HUES6 (cell line): ENCODE results near the gene SSH2.
"Not testable (repeated sequence)": the region's sequence is repeated elsewhere in the genome, so short reads cannot be mapped to it uniquely, and the experiment has no call there.

Experiments used
- H3K27ac ChIP-seq: 2 replicates; pipeline ENCODE4 v1.7.0; 2013; ENCODE audit warnings: low read depth, mild to moderate bottlenecking, low read length, inconsistent platforms
- H3K27me3 ChIP-seq: 2 replicates; pipeline ENCODE4 v1.6.1; 2013; ENCODE audit warnings: low read length; ENCODE audit not compliant: control insufficient read depth, insufficient read depth
- H3K36me3 ChIP-seq: 2 replicates; pipeline ENCODE4 v1.6.1; 2013; ENCODE audit warnings: low read length; ENCODE audit not compliant: control insufficient read depth, insufficient read depth
- H3K4me1 ChIP-seq: 2 replicates; pipeline ENCODE4 v1.6.1; 2013; ENCODE audit warnings: low read length; ENCODE audit not compliant: control insufficient read depth, insufficient read depth
- H3K4me3 ChIP-seq: 2 replicates; pipeline ENCODE4 v1.5.1; 2013; ENCODE audit warnings: low read depth, low read length
- H3K9ac ChIP-seq: one replicate; pipeline ENCODE4 v1.6.1; 2013; ENCODE audit warnings: mild to moderate bottlenecking, low read length
- H3K9me3 ChIP-seq: 2 replicates; pipeline ENCODE4 v1.6.1; 2013; ENCODE audit warnings: low read depth, low read length; ENCODE audit not compliant: control insufficient read depth, insufficient read depth

SSH2 gene

DNA sequence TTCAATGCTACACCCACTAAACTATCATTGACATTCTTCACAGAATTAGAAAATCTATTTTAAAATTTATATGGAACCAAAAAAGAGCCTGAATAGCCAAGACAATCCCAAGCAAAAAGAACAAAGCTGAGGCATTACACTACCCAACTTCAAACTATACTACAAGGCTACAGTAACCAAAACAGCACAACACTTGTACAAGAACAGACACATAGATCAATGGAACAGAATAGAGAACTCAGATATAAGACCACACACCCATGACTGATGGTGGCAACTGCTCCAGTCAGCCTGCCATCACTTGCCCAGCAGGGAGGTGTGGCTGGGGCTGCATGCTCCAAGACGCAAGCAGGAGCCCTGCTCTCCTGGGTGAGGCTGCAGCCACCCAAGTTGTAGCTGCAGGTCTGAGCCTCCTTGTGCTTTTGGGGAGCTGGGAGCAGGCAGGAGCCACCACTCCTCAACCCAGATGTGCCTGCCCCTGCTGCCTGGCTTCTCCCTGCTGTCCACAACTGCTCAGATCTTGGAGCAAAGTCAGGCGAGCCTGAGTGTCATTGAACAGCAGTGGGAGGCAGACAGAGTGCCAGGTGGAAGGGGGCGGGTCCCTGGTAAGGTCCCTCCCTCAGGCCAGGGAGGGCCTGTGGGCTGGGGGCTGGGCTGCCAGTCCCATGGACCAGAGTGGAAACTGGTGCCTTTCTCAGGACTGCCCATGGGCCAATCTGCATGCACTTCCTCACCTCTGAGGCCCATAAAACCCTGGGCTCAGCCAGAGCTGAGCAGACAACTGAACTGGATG, 24.7 kb downstream of the SSH2 start:
- Histone ChIP-seq H3K9me3 (peaks cover 23% of the 10 kb centered on the region), H3K27me3 (no peaks in the 10 kb centered on the region), H3K4me1 (no peaks in the 10 kb centered on the region), H3K9ac (no peak overlapping the region), H3K27ac (no peak overlapping the region), H3K36me3 (no peaks in the 10 kb centered on the region), H3K4me3 (no peak overlapping the region)

DNA sequence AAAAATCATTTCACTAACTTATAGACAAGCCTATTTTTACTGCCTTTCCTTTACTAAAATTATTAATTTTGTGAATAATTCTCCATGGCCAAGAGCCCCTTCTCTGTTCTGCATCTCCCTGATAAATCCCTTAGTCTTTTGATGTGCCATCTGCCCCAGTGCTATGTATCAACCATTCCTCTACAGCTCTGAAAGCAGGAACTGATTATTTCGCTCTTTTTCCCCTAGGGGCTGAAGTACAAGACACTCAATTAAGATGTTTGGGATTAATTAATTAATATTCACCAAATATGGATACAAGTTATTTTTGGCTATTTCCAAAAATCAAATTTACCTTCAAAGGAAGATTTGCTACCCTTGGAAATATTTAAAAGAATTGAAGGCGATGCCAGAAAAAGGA, 26.6 kb downstream of the SSH2 start:
- Histone ChIP-seq H3K27ac (no peak overlapping the region), H3K9me3 (peaks cover 23% of the 10 kb centered on the region), H3K36me3 (no peaks in the 10 kb centered on the region), H3K4me1 (no peaks in the 10 kb centered on the region), H3K4me3 (no peak overlapping the region), H3K9ac (no peak overlapping the region), H3K27me3 (no peaks in the 10 kb centered on the region)

DNA sequence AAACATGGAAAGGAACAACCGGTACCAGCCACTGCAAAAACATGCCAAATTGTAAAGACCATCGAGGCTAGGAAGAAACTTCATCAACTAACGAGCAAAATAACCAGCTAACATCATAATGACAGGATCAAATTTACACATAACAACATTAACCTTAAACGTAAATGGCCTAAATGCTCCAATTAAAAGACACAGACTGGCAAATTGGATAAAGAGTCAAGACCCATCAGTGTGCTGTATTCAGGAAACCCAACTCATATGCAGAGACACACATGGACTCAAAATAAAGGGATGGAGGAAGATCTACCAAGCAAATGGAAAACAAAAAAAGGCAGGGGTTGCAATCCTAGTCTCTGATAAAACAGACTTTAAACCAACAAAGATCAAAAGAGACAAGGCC, 32.9 kb downstream of the SSH2 start:
- H3K4me3 ChIP-seq, H3K9ac ChIP-seq, H3K27me3 ChIP-seq: not testable (repeated sequence)

DNA sequence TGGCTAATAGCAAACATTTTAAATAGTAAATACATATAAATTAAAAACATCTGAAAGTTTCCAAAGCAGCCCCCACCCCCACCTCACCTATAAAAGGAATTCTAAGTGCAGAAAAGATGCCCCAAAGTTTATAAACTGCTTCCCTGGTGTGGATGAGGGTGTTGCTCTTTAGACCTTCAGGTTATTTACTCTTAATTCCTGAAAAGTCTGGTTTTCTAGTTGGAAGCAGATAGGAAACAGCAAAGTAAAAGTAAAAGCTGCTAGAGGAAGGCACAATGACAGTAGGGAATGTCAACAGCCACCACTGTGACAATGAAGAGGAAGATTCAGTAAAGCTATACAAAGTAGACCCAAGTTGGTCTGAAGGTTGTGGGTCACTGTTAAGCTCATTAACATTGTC, 37.8 kb downstream of the SSH2 start:
- Histone ChIP-seq H3K4me3 (no peak overlapping the region), H3K9ac (no peak overlapping the region), H3K36me3 (no peaks in the 10 kb centered on the region), H3K4me1 (no peaks in the 10 kb centered on the region), H3K9me3 (no peaks in the 10 kb centered on the region), H3K27me3 (no peaks in the 10 kb centered on the region), H3K27ac (no peak overlapping the region)

More for the DNA sequence above, 32.9 kb downstream of the SSH2 start:
- H3K27ac ChIP-seq, H3K36me3 ChIP-seq, H3K4me1 ChIP-seq, H3K9me3 ChIP-seq: not testable (repeated sequence)

DNA sequence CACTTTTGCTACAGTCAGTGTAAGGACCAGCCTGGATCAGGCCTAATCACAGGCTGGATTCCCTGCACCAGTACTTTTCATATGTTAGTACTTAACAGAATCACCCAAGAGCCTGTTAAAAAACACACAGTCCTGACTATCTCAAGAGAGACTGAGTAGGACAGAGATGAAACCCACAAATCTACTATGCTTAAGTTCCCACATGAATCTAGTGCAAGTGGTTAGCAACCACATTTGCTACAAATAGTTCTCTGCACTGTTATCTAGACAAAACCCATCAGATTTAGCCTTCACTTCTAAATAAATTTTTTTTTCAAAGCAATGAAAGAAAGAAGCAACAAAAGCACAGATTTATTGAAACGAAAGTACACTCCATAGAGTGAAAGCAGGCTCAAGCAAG, 38.9 kb downstream of the SSH2 start:
- H3K4me1 ChIP-seq = no peaks in the 10 kb centered on the region
- no peak overlapping the region for H3K4me3 ChIP-seq
- H3K27ac ChIP-seq = no peak overlapping the region
- H3K9me3 ChIP-seq = no peaks in the 10 kb centered on the region
- no peaks in the 10 kb centered on the region for H3K27me3 ChIP-seq
- no peaks in the 10 kb centered on the region for H3K36me3 ChIP-seq
- H3K9ac ChIP-seq = no peak overlapping the region

DNA sequence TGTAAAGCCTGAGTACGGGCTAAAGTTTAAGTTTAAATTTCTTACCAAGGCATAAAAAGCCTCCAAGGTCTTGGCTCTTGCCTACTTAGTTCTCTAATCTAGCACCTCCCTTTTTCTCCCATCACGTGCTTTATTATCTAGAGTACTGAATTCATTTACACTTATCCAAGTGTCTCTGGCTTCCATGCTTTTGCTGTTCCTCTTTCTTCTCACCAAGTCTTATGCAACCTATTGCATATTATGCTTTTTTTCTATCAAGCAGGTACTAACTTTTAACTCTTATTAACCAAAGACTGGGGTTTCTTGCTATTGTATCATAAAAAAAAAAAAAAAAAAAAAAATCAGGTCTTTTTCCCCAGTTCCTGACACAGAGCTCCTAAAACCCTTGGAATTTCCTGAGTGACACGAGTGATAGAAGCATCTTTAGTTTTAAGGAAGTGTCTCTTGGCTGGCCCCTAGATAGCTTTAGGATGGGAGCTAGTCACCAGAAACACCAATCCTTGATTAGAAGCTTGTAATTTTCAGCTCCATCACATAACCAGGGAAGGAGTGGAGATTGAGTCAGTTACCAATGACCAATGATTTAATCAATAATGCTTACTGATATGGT, 44.9 kb downstream of the SSH2 start:
- H3K36me3 ChIP-seq = no peaks in the 10 kb centered on the region
- no peak overlapping the region for H3K27ac ChIP-seq
- no peaks in the 10 kb centered on the region for H3K27me3 ChIP-seq
- no peak overlapping the region for H3K9ac ChIP-seq
- no peak overlapping the region for H3K4me3 ChIP-seq
- no peaks in the 10 kb centered on the region for H3K9me3 ChIP-seq
- no peaks in the 10 kb centered on the region for H3K4me1 ChIP-seq

DNA sequence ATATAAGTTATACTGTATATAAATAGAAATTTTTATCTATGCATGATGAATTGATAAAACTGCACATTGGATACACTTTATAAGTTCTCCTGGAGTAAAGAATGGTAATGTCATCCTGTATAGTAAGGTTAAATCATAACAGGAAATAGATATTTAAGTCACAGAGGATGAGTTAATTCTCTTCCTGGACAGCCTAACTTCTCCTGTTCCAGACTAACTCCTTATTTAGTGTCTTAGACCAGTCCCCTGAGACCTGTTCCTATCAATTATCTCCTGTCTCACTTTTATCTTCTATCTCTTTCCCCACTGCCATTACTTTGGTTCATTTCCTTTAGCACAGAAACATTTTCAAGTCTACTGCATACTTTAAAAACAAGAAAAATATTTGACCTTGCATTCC, 46.5 kb downstream of the SSH2 start:
- no peak overlapping the region for H3K9ac ChIP-seq
- H3K4me1 ChIP-seq = no peaks in the 10 kb centered on the region
- no peak overlapping the region for H3K27ac ChIP-seq
- H3K4me3 ChIP-seq = no peak overlapping the region
- H3K36me3 ChIP-seq = no peaks in the 10 kb centered on the region
- H3K27me3 ChIP-seq = no peaks in the 10 kb centered on the region
- H3K9me3 ChIP-seq = no peaks in the 10 kb centered on the region

DNA sequence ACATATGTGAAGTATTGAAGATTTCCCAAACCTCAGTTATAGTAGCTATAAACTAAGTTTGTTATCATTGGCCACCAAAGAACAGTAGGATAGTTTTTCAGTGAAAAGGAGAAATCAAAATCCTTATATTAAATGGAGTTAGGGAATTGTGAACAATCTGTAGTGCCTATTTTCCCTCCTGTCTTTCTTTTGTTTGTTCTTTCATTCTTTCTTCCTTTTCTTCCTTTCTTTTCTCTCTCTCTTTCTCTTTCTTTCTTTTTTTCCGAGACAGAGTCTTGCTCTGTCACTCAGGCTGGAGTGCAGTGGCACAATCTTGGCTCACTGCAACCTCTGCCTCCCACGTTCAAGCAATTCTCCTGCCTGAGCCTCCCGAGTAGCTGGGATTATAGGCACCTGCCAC, 48.8 kb downstream of the SSH2 start:
- Histone ChIP-seq H3K9ac (no peak overlapping the region), H3K4me1 (no peaks in the 10 kb centered on the region), H3K4me3 (no peak overlapping the region), H3K27me3 (no peaks in the 10 kb centered on the region), H3K36me3 (no peaks in the 10 kb centered on the region), H3K9me3 (no peaks in the 10 kb centered on the region), H3K27ac (no peak overlapping the region)

DNA sequence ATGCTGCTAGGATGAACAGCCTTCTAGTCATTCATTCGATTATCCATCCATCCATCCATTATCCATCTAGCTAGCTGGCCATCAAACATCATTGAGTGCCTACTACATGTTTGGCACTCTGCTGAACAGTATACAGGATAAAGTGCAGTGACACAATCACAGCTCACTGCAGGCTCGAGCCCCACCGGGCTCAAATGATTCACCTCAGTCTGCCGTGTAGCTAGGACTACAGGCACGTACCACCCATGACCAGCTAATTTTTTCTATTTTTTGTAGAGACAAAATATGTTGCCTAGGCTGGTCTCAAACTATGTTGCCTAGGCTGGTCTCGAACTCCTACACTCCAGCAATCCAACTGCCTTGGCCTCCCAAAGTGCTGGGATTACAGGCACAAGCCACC, 50.0 kb downstream of the SSH2 start:
- Histone ChIP-seq H3K9me3 (no peaks in the 10 kb centered on the region), H3K9ac (no peak overlapping the region), H3K4me1 (no peaks in the 10 kb centered on the region), H3K27ac (no peak overlapping the region), H3K4me3 (no peak overlapping the region), H3K36me3 (no peaks in the 10 kb centered on the region), H3K27me3 (no peaks in the 10 kb centered on the region)

DNA sequence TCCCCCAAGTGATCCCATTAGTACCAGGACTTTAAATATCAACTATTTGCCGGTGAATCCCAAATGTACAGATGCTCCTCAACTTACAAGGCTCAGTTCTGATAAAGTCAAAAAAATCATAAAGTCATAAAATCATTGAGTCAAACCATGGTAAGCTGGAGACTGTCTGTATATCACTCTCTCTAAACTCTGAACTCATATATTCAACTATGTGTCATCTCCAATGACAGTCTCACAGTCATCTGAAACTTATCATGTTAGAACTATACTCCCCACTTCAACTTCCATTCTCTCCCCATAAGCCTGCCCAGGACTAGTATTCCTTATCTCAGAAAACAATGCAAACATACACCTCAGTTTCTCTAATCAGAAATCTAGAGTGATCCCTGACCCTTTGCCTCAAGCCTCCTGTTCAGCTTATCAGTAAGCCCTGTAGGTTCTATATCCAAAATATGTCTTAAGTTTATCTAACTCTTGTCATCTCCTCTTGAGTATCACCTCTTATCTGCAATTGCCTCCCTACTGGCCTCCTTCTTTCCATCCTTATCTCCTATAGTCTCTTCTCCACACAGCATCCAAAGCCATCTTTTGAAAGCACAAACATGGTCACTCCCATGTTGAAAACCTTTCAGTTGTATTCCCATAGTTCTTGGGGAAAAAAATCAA, 55.0 kb downstream of the SSH2 start:
- no peak overlapping the region for H3K9ac ChIP-seq
- no peaks in the 10 kb centered on the region for H3K4me1 ChIP-seq
- no peak overlapping the region for H3K4me3 ChIP-seq
- H3K9me3 ChIP-seq = no peaks in the 10 kb centered on the region
- H3K36me3 ChIP-seq = no peaks in the 10 kb centered on the region
- no peak overlapping the region for H3K27ac ChIP-seq
- H3K27me3 ChIP-seq = no peaks in the 10 kb centered on the region

DNA sequence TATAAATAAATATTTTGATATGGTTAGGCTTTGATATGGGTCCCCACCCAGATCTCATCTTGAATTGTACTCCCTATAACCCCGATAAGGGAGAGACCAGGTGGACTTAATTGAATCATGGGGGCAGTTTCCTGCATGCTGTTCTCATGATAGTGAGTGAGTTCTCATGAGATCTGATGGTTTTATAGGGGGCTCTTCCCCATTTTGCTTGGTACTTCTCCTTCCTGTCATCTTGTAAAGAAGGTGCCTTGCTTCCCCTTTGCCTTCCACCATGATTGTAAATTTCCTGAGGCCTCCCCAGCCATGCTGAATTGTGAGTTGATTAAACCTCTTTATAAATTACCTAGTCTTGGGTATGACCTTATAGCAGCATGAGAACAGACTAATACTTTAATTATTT, 55.7 kb downstream of the SSH2 start:
- not testable (repeated sequence) for H3K9ac ChIP-seq, H3K4me3 ChIP-seq, H3K27me3 ChIP-seq, H3K27ac ChIP-seq, H3K9me3 ChIP-seq, H3K36me3 ChIP-seq, H3K4me1 ChIP-seq
